Ascending aorta (tissue), 2 donors: ENCODE measurements around the gene INSL4. TPM values are rescaled to one million over a fixed set of nuclear protein-coding genes. Genes with fewer than 3 reads are reported as not detected.

Experiments used
- DNase-seq, 2 donors: peaks; one replicate each; pipeline ENCODE4 v3.0.0-alpha.2; 2019; ENCODE audit warnings: low spot score in 2 of 2
- H3K27ac ChIP-seq, 2 donors: fragments of 200-600 bp; sonication (generic); one replicate each; pipeline ENCODE4 v1.5.1; 2016 to 2017; ENCODE audit warnings: mild to moderate bottlenecking in 1 of 2
- H3K27me3 ChIP-seq: fragments of 200-600 bp; sonication (generic); one replicate; pipeline ENCODE4 v1.5.1; 2017
- H3K36me3 ChIP-seq, 2 donors: fragments of 200-600 bp; sonication (generic); one replicate each; pipeline ENCODE4 v1.5.1; 2016
- H3K4me1 ChIP-seq, 2 donors: fragments of 200-600 bp; sonication (generic); one replicate each; pipeline ENCODE4 v1.5.1; 2016 to 2017; ENCODE audit warnings: mild to moderate bottlenecking in 1 of 2
- H3K4me3 ChIP-seq, 2 donors: fragments of 200-600 bp; sonication (generic); one replicate each; pipeline ENCODE4 v1.5.1; 2016 to 2017; ENCODE audit warnings: mild to moderate bottlenecking in 1 of 2
- H3K9me3 ChIP-seq, 2 donors: fragments of 200-600 bp; sonication (generic); one replicate each; pipeline ENCODE4 v1.5.1; 2016
- CTCF ChIP-seq, 3 experiments: fragments of 200-600 bp in 2 of 3; fragments of 450-650 bp in 1 of 3; sonication (generic) in 2 of 3; IDR thresholded peaks; one replicate each; pipeline ENCODE4 v1.5.1; 2016 to 2019; ENCODE audit warnings: antibody characterized with exemption in 3 of 3, mild to moderate bottlenecking in 1 of 3, moderate library complexity in 1 of 3
- intact Hi-C: fragments of 100-400 bp; cut with DNase I; formaldehyde crosslinking; loops from one replicate; pipeline ENCODE4 v1.15.1; 2023
- total RNA-seq: library from RNA; depleted of rRNA; stranded (reverse); fragments of >200 nt; gene quantifications from one replicate; pipeline ENCODE4 v1.1.0, GENCODE V29; 2016

The INSL4 gene
- not detected for total RNA-seq

- Histone ChIP-seq H3K27ac (no peak within 1 kb of the TSS), H3K9me3 (peaks cover 0 to 1% of the 10 kb centered on the region in 2 donors), H3K27me3 (no peaks in the 10 kb centered on the region), H3K4me1 (no peaks in the 10 kb centered on the region), H3K4me3 (no peak within 1 kb of the TSS), H3K36me3 (no peaks in the 10 kb centered on the region)
- DNase-seq, result no peak
- intact Hi-C loops, result no loop called here
- TF ChIP-seq CTCF (IDR thresholded peaks at IDR 0.05), result no peak
Observed at GRCh38 chr9:5231212-5231611, at the start of gene INSL4. Gene INSL4, plus strand, starts transcription at chr9:5231419. Its CDS starts 105 bp downstream, at chr9:5231524.

- no peak overlapping the region for H3K4me3 ChIP-seq
- intact Hi-C loops, result loop anchor here (10.0 kb wide), 1 partner anchor 420 kb away; no protein-coding TSS in a partner anchor
Observed at GRCh38 chr9:5184776-5185175, 46.4 kb upstream of the INSL4 start.

GRCh38 chr9:5185220-5185840 is 45.9 kb upstream of the INSL4 start, which contains the start of gene INSL6:
Gene INSL6, minus strand, starts transcription at chr9:5185639. Its CDS starts 37 bp downstream, at chr9:5185602.
- intact Hi-C loops, result loop anchor here (10.0 kb wide), 1 partner anchor 419 kb away; no protein-coding TSS in a partner anchor
- H3K27me3 ChIP-seq, result no peaks in the 10 kb centered on the region
- no peak within 1 kb of the TSS for H3K27ac ChIP-seq
- no peak for TF ChIP-seq CTCF (IDR thresholded peaks at IDR 0.05)
- H3K4me1 ChIP-seq, result no peaks in the 10 kb centered on the region
- H3K36me3 ChIP-seq, result no peaks in the 10 kb centered on the region
- peaks cover 0 to 3% of the 10 kb centered on the region in 2 donors for H3K9me3 ChIP-seq
- DNase-seq, result no peak
- H3K4me3 ChIP-seq, result no peak within 1 kb of the TSS

More at GRCh38 chr9:5184776-5185175, 46.4 kb upstream of the INSL4 start:
- no peak for DNase-seq
- Histone ChIP-seq H3K27me3 (no peaks in the 10 kb centered on the region), H3K9me3 (peaks cover 0 to 4% of the 10 kb centered on the region in 2 donors), H3K36me3 (no peaks in the 10 kb centered on the region), H3K4me1 (no peaks in the 10 kb centered on the region), H3K27ac (no peak overlapping the region)
- TF ChIP-seq CTCF (IDR thresholded peaks at IDR 0.05), result no peak

- Histone ChIP-seq H3K36me3 (no peaks in the 10 kb centered on the region), H3K27me3 (no peaks in the 10 kb centered on the region), H3K4me1 (no peaks in the 10 kb centered on the region), H3K27ac (no peak overlapping the region), H3K4me3 (no peak overlapping the region), H3K9me3 (no peaks in the 10 kb centered on the region)
- peak in 2 of 3 experiments; percentile 39 to 54 for TF ChIP-seq CTCF (IDR thresholded peaks at IDR 0.05)
- intact Hi-C loops, result loop anchor here (10.0 kb wide), 1 partner anchor 418 kb away; no protein-coding TSS in a partner anchor
- DNase-seq, result no peak
Observed at GRCh38 chr9:5186416-5187169, 44.6 kb upstream of the INSL4 start.

- H3K27me3 ChIP-seq, result no peaks in the 10 kb centered on the region
- H3K4me3 ChIP-seq, result peak overlapping the region in 1 of 2 donors; percentile 13
- no peak for DNase-seq
- no peaks in the 10 kb centered on the region for H3K4me1 ChIP-seq
- H3K36me3 ChIP-seq, result no peaks in the 10 kb centered on the region
- no peak overlapping the region for H3K27ac ChIP-seq
- intact Hi-C loops, result loop anchor here (10.0 kb wide), 1 partner anchor 416 kb away; no protein-coding TSS in a partner anchor
- TF ChIP-seq CTCF (IDR thresholded peaks at IDR 0.05), result no peak
- no peaks in the 10 kb centered on the region for H3K9me3 ChIP-seq
Observed at GRCh38 chr9:5188060-5188984, 42.9 kb upstream of the INSL4 start.
